Activated CD8-positive, alpha-beta memory T cell treated with anti-CD3 and anti-CD28 coated beads, Interleukin-2, amount 10 ng/mL, durations not matched to agents 7 days and 5 days (primary cell): ENCODE results near the gene SPDYE3. TPM values are rescaled to one million over a fixed set of nuclear protein-coding genes. Genes with fewer than 3 reads are reported as not detected.
"Not testable (repeated sequence)": the region's sequence is repeated elsewhere in the genome, so short reads cannot be mapped to it uniquely, and the experiment has no call there.

Experiments used
- ATAC-seq: fragments of 150-1000 bp; cut with Tn5 transposase; one replicate; pipeline ENCODE4 v1.10.0; 2021; ENCODE audit warnings: moderate library complexity
- CTCF ChIA-PET: fragments of 350-600 bp; sonication (Branson Sonifier 250); formaldehyde crosslinking; loops from one replicate; lab custom pipeline; 2021; ENCODE audit warnings: antibody characterized with exemption; lab: Charles Lee
- DNase-seq: peaks from one replicate; pipeline ENCODE4 v3.0.0-alpha.2; 2020
- H3K27ac Mint-ChIP-seq: one replicate; pipeline ENCODE4 v1.8.0; 2021; ENCODE audit warnings: mild to moderate bottlenecking, mixed read lengths
- H3K27me3 Mint-ChIP-seq: one replicate; pipeline ENCODE4 v1.8.0; 2021; ENCODE audit warnings: mixed read lengths
- H3K36me3 Mint-ChIP-seq: one replicate; pipeline ENCODE4 v1.8.0; 2021; ENCODE audit warnings: mild to moderate bottlenecking, mixed read lengths
- H3K4me1 Mint-ChIP-seq: one replicate; pipeline ENCODE4 v1.8.0; 2021; ENCODE audit warnings: mixed read lengths
- H3K4me3 Mint-ChIP-seq: one replicate; pipeline ENCODE4 v1.8.0; 2021; ENCODE audit warnings: mild to moderate bottlenecking, moderate library complexity, mixed read lengths
- H3K9me3 Mint-ChIP-seq: one replicate; pipeline ENCODE4 v1.8.0; 2022; ENCODE audit warnings: low read depth, mixed read lengths
- total RNA-seq, 2 experiments: library from RNA; stranded (reverse); gene quantifications; one replicate each; pipeline ENCODE4 v1.2.3, GENCODE V29; 2021

Gene SPDYE3
- total RNA-seq, 2 experiments from 2014 or later = not detected

DNA sequence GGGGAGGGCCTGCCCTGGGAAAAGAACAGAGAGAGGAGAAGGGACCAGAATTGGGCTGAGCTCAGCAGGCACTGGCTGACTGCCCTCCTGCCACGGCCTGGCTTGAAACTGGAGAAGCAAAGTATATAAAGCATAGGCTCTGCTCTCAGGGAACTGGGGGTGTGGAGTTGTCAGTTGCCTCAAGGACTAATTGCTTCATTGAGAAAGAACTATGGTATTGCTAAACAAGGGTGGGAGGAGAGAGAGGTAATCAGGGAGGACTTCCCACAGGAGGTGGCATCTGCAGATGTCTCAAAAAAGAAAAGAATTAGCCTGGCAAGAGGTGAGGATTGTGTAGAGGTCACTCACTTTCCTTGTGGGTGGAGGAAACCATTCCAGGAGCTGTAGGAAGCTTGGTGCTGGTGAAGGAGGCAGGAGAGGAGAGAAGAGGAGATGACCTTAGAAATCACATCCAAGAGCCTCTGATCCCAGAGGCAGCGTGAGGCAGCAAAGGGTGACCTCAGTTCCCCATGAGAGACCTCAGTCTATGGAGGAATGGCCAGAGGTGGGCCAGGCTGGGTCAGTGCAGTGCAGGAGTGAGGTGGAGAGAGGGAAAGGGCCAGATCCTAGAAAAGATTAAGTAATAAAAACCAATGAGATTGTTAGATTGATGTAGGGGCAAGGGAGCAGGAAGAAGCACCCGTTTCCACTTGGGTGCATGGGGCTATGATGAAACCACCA lies 52.8 kb downstream of the SPDYE3 start:
- Mint-ChIP-seq H3K9me3 (no peaks in the 10 kb centered on the region), H3K4me3 (no peak overlapping the region), H3K36me3 (peaks cover 57% of the 10 kb centered on the region), H3K27me3 (no peaks in the 10 kb centered on the region), H3K27ac (peak overlapping the region; percentile 45), H3K4me1 (peaks cover 22% of the 10 kb centered on the region)
- CTCF ChIA-PET = no interaction called here
- no peak for ATAC-seq
- DNase-seq = no peak

DNA sequence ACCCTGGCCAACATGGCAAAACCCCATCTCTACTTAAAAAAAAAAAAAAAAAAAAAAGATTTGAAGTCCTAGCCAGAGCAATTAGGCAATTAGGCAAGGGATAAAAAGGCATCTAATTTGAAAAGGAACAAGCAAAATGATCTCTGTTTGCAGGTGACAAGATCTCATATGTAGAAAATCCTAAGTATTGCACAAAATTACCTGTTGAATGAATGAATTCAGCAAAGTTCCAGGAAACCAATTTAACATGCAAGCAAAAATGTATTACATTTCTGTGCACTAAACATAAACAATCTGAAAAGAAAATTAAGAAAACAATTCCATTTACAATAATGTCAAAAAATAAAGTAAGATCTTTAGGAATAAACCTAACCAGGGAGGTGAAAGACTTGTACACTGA lies 55.6 kb downstream of the SPDYE3 start:
- Mint-ChIP-seq H3K4me1 (peaks cover 48% of the 10 kb centered on the region), H3K4me3 (no peak overlapping the region), H3K36me3 (peaks cover 57% of the 10 kb centered on the region), H3K9me3 (no peaks in the 10 kb centered on the region), H3K27ac (no peak overlapping the region), H3K27me3 (no peaks in the 10 kb centered on the region)
- CTCF ChIA-PET = no interaction called here
- ATAC-seq = no peak
- DNase-seq = no peak

DNA sequence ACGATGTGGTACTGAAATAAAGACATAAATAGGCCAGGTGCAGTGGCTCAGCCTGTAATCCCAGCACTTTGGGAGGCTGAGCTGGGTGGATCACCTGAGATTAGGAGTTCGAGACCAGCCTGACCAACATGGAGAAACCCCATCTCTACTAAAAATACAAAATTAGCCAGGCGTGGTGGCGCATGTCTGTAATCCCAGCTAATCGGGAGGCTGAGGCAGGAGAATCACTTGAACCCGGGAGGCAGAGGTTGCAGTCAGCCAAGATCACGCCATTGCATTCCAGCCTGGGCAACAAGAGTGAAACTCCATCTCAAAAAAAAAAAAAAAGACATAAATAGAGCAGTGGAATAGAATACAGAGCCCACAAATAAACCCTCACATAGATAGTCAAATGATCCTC lies 56.3 kb downstream of the SPDYE3 start:
- CTCF ChIA-PET, H3K4me3 Mint-ChIP-seq, ATAC-seq, H3K27ac Mint-ChIP-seq, DNase-seq, H3K27me3 Mint-ChIP-seq, H3K9me3 Mint-ChIP-seq: not testable (repeated sequence)
- Mint-ChIP-seq H3K4me1 (peaks cover 54% of the 10 kb centered on the region), H3K36me3 (peaks cover 56% of the 10 kb centered on the region)

DNA sequence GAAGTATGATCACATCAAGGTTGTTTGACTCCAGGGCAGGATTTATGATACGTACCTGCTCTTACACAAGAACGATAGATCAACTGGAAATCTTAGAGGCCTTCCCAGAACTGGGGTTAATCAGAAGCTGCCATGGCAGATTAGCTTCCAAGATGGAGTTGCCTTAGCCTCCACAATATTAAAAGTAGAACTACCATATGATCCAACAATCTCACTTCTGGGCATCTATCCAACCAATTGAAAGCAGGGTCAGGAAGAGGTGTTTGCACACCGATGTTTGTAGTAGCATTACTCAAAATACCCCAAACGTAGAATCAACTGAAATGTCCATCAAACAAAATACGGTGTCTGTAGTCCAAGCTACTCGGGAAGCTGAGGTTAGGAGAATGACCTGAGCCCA lies 57.0 kb downstream of the SPDYE3 start:
- peak overlapping the region; percentile 49 for H3K27ac Mint-ChIP-seq
- no peak for ATAC-seq
- DNase-seq = no peak
- H3K36me3 Mint-ChIP-seq = peaks cover 50% of the 10 kb centered on the region
- no peak overlapping the region for H3K4me3 Mint-ChIP-seq
- H3K4me1 Mint-ChIP-seq = peaks cover 60% of the 10 kb centered on the region
- H3K27me3 Mint-ChIP-seq = no peaks in the 10 kb centered on the region
- CTCF ChIA-PET = interaction anchor here (1.5 to 2.2 kb wide), 2 partner anchors 10 to 43 kb away, joined by 3 to 9 read pairs; no protein-coding TSS in a partner anchor
- H3K9me3 Mint-ChIP-seq = no peaks in the 10 kb centered on the region

DNA sequence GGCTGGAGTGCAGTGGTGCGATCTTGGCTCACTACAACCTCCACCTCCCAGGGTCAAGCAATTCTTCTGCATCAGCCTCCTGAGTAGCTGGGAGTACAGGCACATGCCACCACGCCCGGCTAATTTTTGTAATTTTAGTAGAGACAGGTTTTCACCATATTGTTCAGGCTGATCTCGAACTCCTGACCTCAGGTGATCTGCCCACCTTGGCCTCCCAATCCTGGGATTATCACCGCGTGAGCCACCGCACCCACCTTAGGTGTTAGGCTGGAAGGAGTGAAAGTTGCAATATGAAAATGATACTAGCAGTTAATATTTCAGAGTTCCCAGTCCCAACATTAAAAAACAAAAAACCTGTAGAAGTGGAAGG lies 58.5 kb downstream of the SPDYE3 start:
- H3K4me3 Mint-ChIP-seq, H3K27me3 Mint-ChIP-seq, ATAC-seq, H3K9me3 Mint-ChIP-seq, DNase-seq: not testable (repeated sequence)
- CTCF ChIA-PET = interaction anchor here (0.7 to 2.2 kb wide), 4 partner anchors 8 to 235 kb away, joined by 3 to 9 read pairs (median 3); no protein-coding TSS in a partner anchor
- Mint-ChIP-seq H3K36me3 (peaks cover 40% of the 10 kb centered on the region), H3K27ac (peak overlapping the region; percentile 95), H3K4me1 (peaks cover 60% of the 10 kb centered on the region)

DNA sequence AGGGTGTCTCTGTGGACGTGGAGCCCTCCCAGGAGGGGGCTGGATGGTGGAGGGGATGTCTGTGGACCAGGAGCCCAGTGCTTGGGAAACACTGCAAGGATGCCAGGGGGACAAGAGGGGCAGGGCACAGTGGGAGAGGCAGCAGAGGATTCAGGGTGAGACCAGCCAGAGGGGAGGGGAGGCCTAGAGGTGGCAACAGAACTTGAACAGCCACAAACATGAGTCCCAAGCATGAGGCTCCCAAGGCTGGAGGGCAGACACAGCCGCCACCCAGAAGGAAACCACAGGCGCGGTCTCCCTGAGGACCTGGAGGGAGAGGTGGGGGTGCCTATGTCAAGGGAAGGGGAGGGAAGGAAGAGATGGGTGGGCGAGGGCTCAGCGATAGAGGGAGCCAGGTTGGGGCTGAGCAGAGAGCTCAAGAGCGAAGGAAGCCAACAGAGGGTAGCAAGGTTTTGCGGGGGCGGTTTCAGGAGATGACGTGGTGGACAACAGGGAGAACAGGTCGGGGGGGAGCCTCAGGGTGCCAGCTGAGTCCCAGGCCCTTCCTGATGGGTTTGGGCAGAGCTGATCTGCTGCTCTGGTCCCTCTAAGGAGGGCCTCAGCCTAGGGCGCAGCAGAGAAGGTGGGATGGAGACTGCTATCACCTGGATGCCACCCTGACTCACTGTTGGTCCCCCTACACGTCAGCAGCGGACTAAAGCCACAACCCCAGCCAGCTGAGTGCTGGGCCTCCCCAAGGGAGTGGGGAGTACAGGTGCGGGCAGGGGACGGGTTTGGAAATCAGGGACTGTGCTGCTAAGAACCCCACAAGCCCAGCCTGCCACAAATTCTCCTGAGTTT lies 59.1 kb downstream of the SPDYE3 start:
- CTCF ChIA-PET = interaction anchor here (0.7 to 2.2 kb wide), 2 partner anchors 41 to 236 kb away, joined by 3 to 9 read pairs; no protein-coding TSS in a partner anchor
- H3K9me3 Mint-ChIP-seq = no peaks in the 10 kb centered on the region
- H3K36me3 Mint-ChIP-seq = peaks cover 36% of the 10 kb centered on the region
- H3K27ac Mint-ChIP-seq = peak overlapping the region; percentile 95
- no peaks in the 10 kb centered on the region for H3K27me3 Mint-ChIP-seq
- H3K4me1 Mint-ChIP-seq = peaks cover 61% of the 10 kb centered on the region
- no peak overlapping the region for H3K4me3 Mint-ChIP-seq
- ATAC-seq (peak; percentile 41), DNase-seq (peak; percentile 65)

DNA sequence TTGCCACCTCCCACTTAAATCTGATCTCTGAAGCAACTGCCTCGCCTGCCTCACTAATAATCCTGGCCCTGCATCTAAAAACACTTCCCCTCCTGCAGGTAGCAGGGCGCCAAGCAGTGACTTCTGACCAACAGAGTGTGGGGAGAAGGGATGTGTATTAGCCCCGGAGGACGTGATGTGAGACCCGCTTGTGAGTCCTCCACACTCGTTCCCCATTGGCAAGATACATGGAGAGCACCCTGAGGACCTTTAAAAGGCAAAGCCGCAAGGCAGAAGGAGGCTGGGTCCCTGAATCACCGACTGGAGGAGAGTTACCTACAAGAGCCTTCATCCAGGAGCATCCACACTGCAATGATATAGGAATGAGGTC lies 59.7 kb downstream of the SPDYE3 start:
- no peak overlapping the region for H3K4me3 Mint-ChIP-seq
- no peaks in the 10 kb centered on the region for H3K27me3 Mint-ChIP-seq
- DNase-seq (no peak), ATAC-seq (no peak)
- H3K9me3 Mint-ChIP-seq = no peaks in the 10 kb centered on the region
- peak overlapping the region; percentile 55 for H3K27ac Mint-ChIP-seq
- peaks cover 30% of the 10 kb centered on the region for H3K36me3 Mint-ChIP-seq
- CTCF ChIA-PET = no interaction called here
- peaks cover 66% of the 10 kb centered on the region for H3K4me1 Mint-ChIP-seq

DNA sequence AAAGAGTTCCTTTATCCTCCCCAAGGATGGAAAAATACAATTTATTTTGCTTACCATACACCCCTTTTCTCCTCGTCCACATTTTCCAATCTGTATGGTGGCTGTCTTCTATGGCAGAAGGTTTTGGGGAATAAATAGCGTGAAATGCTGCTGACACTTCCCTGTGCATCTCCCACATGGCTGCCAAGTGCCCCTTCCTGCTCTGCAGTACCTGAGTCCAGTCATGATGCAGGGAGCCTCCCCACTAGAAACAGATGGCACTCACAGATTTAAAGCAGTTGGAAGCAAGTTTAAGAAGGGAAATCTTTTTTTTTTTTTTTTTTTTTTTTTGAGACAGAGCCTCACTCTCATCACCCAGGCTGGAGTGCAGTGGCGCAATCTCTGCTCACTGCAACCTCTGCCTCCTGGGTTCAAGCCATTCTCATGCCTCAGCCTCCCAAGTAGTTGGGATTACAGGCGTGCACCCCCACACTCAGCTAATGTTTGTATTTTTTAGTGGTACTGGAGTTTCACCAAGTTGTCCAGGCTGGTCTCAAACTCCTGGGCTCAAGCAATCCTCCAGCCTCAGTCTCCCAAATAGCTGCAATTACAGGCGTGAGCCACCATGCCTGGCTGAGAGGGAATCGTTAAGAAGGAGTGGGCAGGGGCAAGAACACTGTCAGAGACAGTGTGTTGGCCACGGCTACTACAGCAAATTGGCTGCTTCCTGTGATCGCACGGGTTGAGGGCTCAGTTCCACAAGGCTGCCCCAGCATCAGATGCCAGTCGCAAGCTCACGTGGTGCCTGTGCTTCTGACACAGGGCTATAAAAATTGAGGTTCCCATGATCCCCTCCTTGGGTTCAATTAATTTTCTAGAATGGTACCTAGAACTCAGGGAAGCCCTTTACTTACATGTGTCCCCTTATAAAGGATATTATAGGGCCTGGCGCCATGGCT lies 60.4 kb downstream of the SPDYE3 start:
- Mint-ChIP-seq H3K27me3 (no peaks in the 10 kb centered on the region), H3K4me1 (peaks cover 70% of the 10 kb centered on the region), H3K36me3 (peaks cover 23% of the 10 kb centered on the region), H3K9me3 (no peaks in the 10 kb centered on the region), H3K4me3 (no peak overlapping the region), H3K27ac (peak overlapping the region; percentile 86)
- no peak for DNase-seq
- CTCF ChIA-PET = interaction anchor here (1.3 to 1.7 kb wide), 2 partner anchors 39 to 338 kb away, joined by 4 to 6 read pairs; partner anchors contain the start of gene POP7
- no peak for ATAC-seq

DNA sequence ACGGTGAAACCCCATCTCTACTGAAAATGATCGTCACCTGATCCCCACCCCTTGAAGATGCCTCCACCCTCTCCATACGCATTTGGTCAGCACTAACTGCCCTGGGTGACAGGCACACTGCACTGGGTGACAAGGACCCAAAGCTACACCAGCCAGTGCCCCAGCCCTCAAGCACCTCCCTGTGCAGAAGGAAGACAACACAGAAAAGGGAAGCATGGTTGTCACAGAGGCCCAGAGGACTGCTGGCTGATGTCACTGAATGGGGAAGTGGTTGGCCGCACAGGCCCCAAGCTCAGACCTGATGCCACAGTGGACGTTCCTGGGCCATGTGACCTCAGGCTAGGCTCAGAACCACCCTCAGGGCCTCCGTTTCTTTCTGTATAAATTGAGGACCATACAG lies 61.6 kb downstream of the SPDYE3 start:
- no peaks in the 10 kb centered on the region for H3K27me3 Mint-ChIP-seq
- CTCF ChIA-PET = interaction anchor here (1.7 kb wide), 1 partner anchor 336 kb away, joined by 4 read pairs; the partner anchor contains the start of gene POP7
- H3K27ac Mint-ChIP-seq = peak overlapping the region; percentile 86
- peaks cover 65% of the 10 kb centered on the region for H3K4me1 Mint-ChIP-seq
- DNase-seq (no peak), ATAC-seq (no peak)
- H3K9me3 Mint-ChIP-seq = no peaks in the 10 kb centered on the region
- H3K36me3 Mint-ChIP-seq = peaks cover 13% of the 10 kb centered on the region
- H3K4me3 Mint-ChIP-seq = no peak overlapping the region

DNA sequence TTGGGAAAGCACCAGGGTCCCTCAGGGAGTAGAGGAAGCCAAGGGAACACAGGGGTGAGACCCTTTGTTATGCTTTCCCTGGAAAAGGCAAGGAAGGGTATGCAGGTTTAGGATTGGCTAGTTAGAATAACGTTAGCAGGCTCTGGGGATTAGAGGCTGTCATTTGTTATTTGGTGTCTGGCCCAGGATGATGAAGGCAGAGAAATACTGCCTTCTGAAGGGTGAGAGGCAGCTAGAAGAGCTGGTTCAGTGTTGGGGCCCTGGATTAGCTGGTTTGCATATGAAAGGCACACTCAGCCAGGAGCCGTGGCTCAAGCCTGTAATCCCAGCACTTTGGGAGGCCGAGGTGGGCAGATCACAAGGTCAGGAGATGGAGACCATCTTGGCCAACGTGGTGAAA lies 62.8 kb downstream of the SPDYE3 start:
- H3K27ac Mint-ChIP-seq = no peak overlapping the region
- peaks cover 4% of the 10 kb centered on the region for H3K36me3 Mint-ChIP-seq
- DNase-seq (no peak), ATAC-seq (no peak)
- CTCF ChIA-PET = no interaction called here
- no peaks in the 10 kb centered on the region for H3K27me3 Mint-ChIP-seq
- peaks cover 66% of the 10 kb centered on the region for H3K4me1 Mint-ChIP-seq
- no peaks in the 10 kb centered on the region for H3K9me3 Mint-ChIP-seq
- no peak overlapping the region for H3K4me3 Mint-ChIP-seq

DNA sequence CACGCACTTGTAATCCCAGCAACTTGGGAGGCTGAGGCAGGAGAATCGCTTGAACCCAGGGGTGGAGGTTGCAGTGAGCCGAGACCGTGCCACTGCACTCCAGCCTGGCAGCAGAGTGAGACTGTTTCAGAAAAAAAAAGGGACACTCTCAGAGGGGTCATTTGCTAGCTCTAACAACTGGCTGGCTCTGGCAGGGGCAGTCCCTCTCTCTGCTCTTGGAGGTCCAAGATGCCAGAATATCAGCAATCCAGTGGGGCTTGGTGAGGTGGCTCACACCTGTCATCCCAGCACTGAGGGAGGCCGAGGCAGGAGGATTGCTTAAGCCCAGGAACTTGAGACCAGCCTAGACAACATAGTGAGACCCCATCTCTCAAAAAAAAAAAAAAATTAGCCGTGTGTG lies 63.2 kb downstream of the SPDYE3 start:
- no peak overlapping the region for H3K4me3 Mint-ChIP-seq
- ATAC-seq (no peak), DNase-seq (no peak)
- peaks cover 4% of the 10 kb centered on the region for H3K36me3 Mint-ChIP-seq
- no peaks in the 10 kb centered on the region for H3K9me3 Mint-ChIP-seq
- peaks cover 62% of the 10 kb centered on the region for H3K4me1 Mint-ChIP-seq
- H3K27me3 Mint-ChIP-seq = no peaks in the 10 kb centered on the region
- H3K27ac Mint-ChIP-seq = peak overlapping the region; percentile 68
- CTCF ChIA-PET = interaction anchor here (1.8 kb wide), 1 partner anchor 37 kb away, joined by 8 read pairs; no protein-coding TSS in a partner anchor

DNA sequence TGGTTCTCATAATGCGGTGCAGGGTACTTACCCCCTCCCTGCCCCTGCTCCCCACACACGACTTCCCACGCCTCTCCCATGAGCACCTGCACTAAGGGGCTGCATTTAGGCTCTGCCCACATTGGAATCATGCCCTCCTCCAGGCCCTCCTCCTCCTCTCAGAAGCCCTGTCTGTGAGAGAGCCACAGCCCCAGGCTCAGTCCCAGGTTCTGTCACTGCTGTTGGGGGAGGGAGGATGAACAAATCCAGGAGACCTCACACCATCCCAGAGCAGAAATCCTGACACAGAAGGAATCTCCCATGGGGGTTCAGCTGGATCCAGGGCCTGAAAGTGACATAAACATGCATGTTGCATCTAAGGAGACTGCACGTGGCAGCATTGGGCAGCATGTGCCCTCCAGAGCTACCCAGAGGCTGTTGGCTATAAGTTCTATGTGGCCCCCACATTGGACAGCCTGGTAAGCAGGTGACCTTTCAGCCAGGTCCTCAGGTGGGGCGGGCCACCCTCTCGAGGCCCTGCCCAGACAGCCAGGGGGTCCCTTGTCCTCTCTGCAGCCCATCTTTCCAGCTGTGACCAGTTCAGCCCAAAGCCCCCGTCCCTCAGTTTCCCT lies 64.2 kb downstream of the SPDYE3 start:
- Mint-ChIP-seq H3K27ac (peak overlapping the region; percentile 88), H3K9me3 (no peaks in the 10 kb centered on the region), H3K36me3 (peaks cover 5% of the 10 kb centered on the region), H3K4me3 (no peak overlapping the region), H3K4me1 (peaks cover 53% of the 10 kb centered on the region), H3K27me3 (no peaks in the 10 kb centered on the region)
- CTCF ChIA-PET = interaction anchor here (1.5 to 1.8 kb wide), 2 partner anchors 36 to 83 kb away, joined by 3 to 8 read pairs; no protein-coding TSS in a partner anchor
- ATAC-seq = no peak
- DNase-seq = no peak
